C4-2B (cell line): Measurements from ENCODE around the gene VWC2.

ENCODE experiments used
- CTCF ChIP-seq: fragments of 450-650 bp; conservative IDR thresholded peaks from 2 replicates; pipeline ENCODE4 v1.5.1; 2017; ENCODE audit warnings: mild to moderate bottlenecking
- ZFX ChIP-seq: fragments of 450-650 bp; IDR thresholded peaks from 2 replicates; pipeline ENCODE4 v1.6.1; 2017

- TF ChIP-seq CTCF (no peak), ZFX (no peak)
These were observed 138.5 kb downstream of the VWC2 start for GRCh38 chr7:49911909-49912308.
